ENCODE data around the gene CDR2.
"Not testable (repeated sequence)": the region's sequence is repeated elsewhere in the genome, so short reads cannot be mapped to it uniquely, and the experiment has no call there.

The CDR2 gene

GRCh38 chr16:22374311-22375116 lies at the start of gene CDR2:
Gene CDR2, minus strand, starts transcription at chr16:22374619. Its CDS starts 310 bp downstream, at chr16:22374309.
- DNase-seq (ENCODE audit: low spot score in 2 of 2) = peak; percentile 92 to 97
- H3K4me1 Mint-ChIP-seq = peaks cover 10% of the 10 kb centered on the region
- no peaks in the 10 kb centered on the region for H3K27me3 Mint-ChIP-seq
- H3K9me3 Mint-ChIP-seq = no peaks in the 10 kb centered on the region
- ATAC-seq (ENCODE audit: low read depth) = peak; percentile 92
- H3K36me3 Mint-ChIP-seq = no peaks in the 10 kb centered on the region
- H3K4me3 Mint-ChIP-seq = peak within 1 kb of the TSS; percentile 92
- peak within 1 kb of the TSS; percentile 49 for H3K27ac Mint-ChIP-seq

GRCh38 chr16:22423716-22424115 lies 49.3 kb upstream of the CDR2 start:
- Mint-ChIP-seq H3K9me3 (peaks cover 2% of the 10 kb centered on the region), H3K36me3 (peaks cover 32% of the 10 kb centered on the region), H3K4me3 (no peak overlapping the region), H3K27ac (no peak overlapping the region), H3K27me3 (no peaks in the 10 kb centered on the region), H3K4me1 (peaks cover 2% of the 10 kb centered on the region)
- DNase-seq (ENCODE audit: low spot score in 2 of 2) (no peak), ATAC-seq (ENCODE audit: low read depth) (no peak)

- Mint-ChIP-seq H3K36me3 (peaks cover 30% of the 10 kb centered on the region), H3K9me3 (peaks cover 2% of the 10 kb centered on the region), H3K27ac (no peak overlapping the region), H3K4me3 (no peak overlapping the region), H3K4me1 (peaks cover 2% of the 10 kb centered on the region), H3K27me3 (no peaks in the 10 kb centered on the region)
- ATAC-seq (ENCODE audit: low read depth) (no peak), DNase-seq (ENCODE audit: low spot score in 2 of 2) (no peak)
Measured at GRCh38 chr16:22421136-22421535, 46.7 kb upstream of the CDR2 start.

- DNase-seq (ENCODE audit: low spot score in 2 of 2) (no peak), ATAC-seq (ENCODE audit: low read depth) (no peak)
- Mint-ChIP-seq H3K4me1 (peaks cover 2% of the 10 kb centered on the region), H3K27me3 (no peaks in the 10 kb centered on the region), H3K9me3 (peaks cover 2% of the 10 kb centered on the region), H3K27ac (no peak overlapping the region), H3K4me3 (no peak overlapping the region), H3K36me3 (peaks cover 30% of the 10 kb centered on the region)
Measured at GRCh38 chr16:22420606-22421135, 46.3 kb upstream of the CDR2 start.

GRCh38 chr16:22419908-22420307 lies 45.5 kb upstream of the CDR2 start:
- ATAC-seq (ENCODE audit: low read depth) = no peak
- Mint-ChIP-seq H3K9me3 (peaks cover 2% of the 10 kb centered on the region), H3K4me1 (peaks cover 2% of the 10 kb centered on the region), H3K27ac (no peak overlapping the region), H3K36me3 (peaks cover 28% of the 10 kb centered on the region), H3K27me3 (no peaks in the 10 kb centered on the region), H3K4me3 (no peak overlapping the region)
- DNase-seq (ENCODE audit: low spot score in 2 of 2) = no peak

- ATAC-seq (ENCODE audit: low read depth) = no peak
- H3K36me3 Mint-ChIP-seq = peaks cover 23% of the 10 kb centered on the region
- H3K27ac Mint-ChIP-seq = no peak overlapping the region
- DNase-seq (ENCODE audit: low spot score in 2 of 2) = no peak
- peaks cover 2% of the 10 kb centered on the region for H3K4me1 Mint-ChIP-seq
- H3K27me3 Mint-ChIP-seq = no peaks in the 10 kb centered on the region
- peaks cover 2% of the 10 kb centered on the region for H3K9me3 Mint-ChIP-seq
- no peak overlapping the region for H3K4me3 Mint-ChIP-seq
Measured at GRCh38 chr16:22418826-22419225, 44.4 kb upstream of the CDR2 start.

GRCh38 chr16:22417798-22418197 lies 43.4 kb upstream of the CDR2 start:
- not testable (repeated sequence) for H3K27ac Mint-ChIP-seq

GRCh38 chr16:22417019-22417418 lies 42.6 kb upstream of the CDR2 start:
- ATAC-seq (ENCODE audit: low read depth) = no peak
- H3K4me3 Mint-ChIP-seq = no peak overlapping the region
- H3K27ac Mint-ChIP-seq = no peak overlapping the region

More at GRCh38 chr16:22417798-22418197, 43.4 kb upstream of the CDR2 start:
- not testable (repeated sequence) for H3K27me3 Mint-ChIP-seq; ATAC-seq (ENCODE audit: low read depth); H3K4me1 Mint-ChIP-seq; H3K9me3 Mint-ChIP-seq; H3K4me3 Mint-ChIP-seq; DNase-seq (ENCODE audit: low spot score in 2 of 2)
- H3K36me3 Mint-ChIP-seq = peaks cover 16% of the 10 kb centered on the region

GRCh38 chr16:22413819-22414218 lies 39.4 kb upstream of the CDR2 start:
- no peaks in the 10 kb centered on the region for H3K36me3 Mint-ChIP-seq
- ATAC-seq (ENCODE audit: low read depth) = no peak
- DNase-seq (ENCODE audit: low spot score in 2 of 2) = no peak
- no peak overlapping the region for H3K4me3 Mint-ChIP-seq
- no peaks in the 10 kb centered on the region for H3K27me3 Mint-ChIP-seq
- no peaks in the 10 kb centered on the region for H3K9me3 Mint-ChIP-seq
- H3K4me1 Mint-ChIP-seq = no peaks in the 10 kb centered on the region
- H3K27ac Mint-ChIP-seq = no peak overlapping the region

More at GRCh38 chr16:22417019-22417418, 42.6 kb upstream of the CDR2 start:
- DNase-seq (ENCODE audit: low spot score in 2 of 2) = no peak
- Mint-ChIP-seq H3K9me3 (no peaks in the 10 kb centered on the region), H3K4me1 (no peaks in the 10 kb centered on the region), H3K36me3 (peaks cover 12% of the 10 kb centered on the region), H3K27me3 (no peaks in the 10 kb centered on the region)

- H3K27ac Mint-ChIP-seq = no peak overlapping the region
- no peaks in the 10 kb centered on the region for H3K4me1 Mint-ChIP-seq
- ATAC-seq (ENCODE audit: low read depth) (no peak), DNase-seq (ENCODE audit: low spot score in 2 of 2) (no peak)
- H3K4me3 Mint-ChIP-seq = no peak overlapping the region
- H3K9me3 Mint-ChIP-seq = peaks cover 2% of the 10 kb centered on the region
- H3K36me3 Mint-ChIP-seq = peaks cover 6% of the 10 kb centered on the region
- no peaks in the 10 kb centered on the region for H3K27me3 Mint-ChIP-seq
Measured at GRCh38 chr16:22407486-22407885, 33.1 kb upstream of the CDR2 start.

- Mint-ChIP-seq H3K27ac (no peak overlapping the region), H3K36me3 (peaks cover 6% of the 10 kb centered on the region), H3K4me3 (no peak overlapping the region), H3K4me1 (no peaks in the 10 kb centered on the region), H3K9me3 (no peaks in the 10 kb centered on the region), H3K27me3 (no peaks in the 10 kb centered on the region)
- no peak for ATAC-seq (ENCODE audit: low read depth)
- no peak for DNase-seq (ENCODE audit: low spot score in 2 of 2)
Measured at GRCh38 chr16:22402191-22402590, 27.8 kb upstream of the CDR2 start.

- ATAC-seq (ENCODE audit: low read depth) (no peak), DNase-seq (ENCODE audit: low spot score in 2 of 2) (no peak)
- Mint-ChIP-seq H3K4me3 (no peak overlapping the region), H3K27ac (no peak overlapping the region), H3K9me3 (no peaks in the 10 kb centered on the region), H3K27me3 (no peaks in the 10 kb centered on the region), H3K36me3 (peaks cover 5% of the 10 kb centered on the region), H3K4me1 (no peaks in the 10 kb centered on the region)
Measured at GRCh38 chr16:22400900-22401299, 26.5 kb upstream of the CDR2 start.

- no peaks in the 10 kb centered on the region for H3K4me1 Mint-ChIP-seq
- no peak overlapping the region for H3K27ac Mint-ChIP-seq
- no peak overlapping the region for H3K4me3 Mint-ChIP-seq
- H3K9me3 Mint-ChIP-seq = no peaks in the 10 kb centered on the region
- no peak for DNase-seq (ENCODE audit: low spot score in 2 of 2)
- H3K27me3 Mint-ChIP-seq = no peaks in the 10 kb centered on the region
- H3K36me3 Mint-ChIP-seq = peaks cover 7% of the 10 kb centered on the region
- no peak for ATAC-seq (ENCODE audit: low read depth)
Measured at GRCh38 chr16:22397931-22398330, 23.5 kb upstream of the CDR2 start.

GRCh38 chr16:22397464-22397863 lies 23.0 kb upstream of the CDR2 start:
- Mint-ChIP-seq H3K4me3 (no peak overlapping the region), H3K4me1 (no peaks in the 10 kb centered on the region), H3K36me3 (peaks cover 7% of the 10 kb centered on the region), H3K27ac (no peak overlapping the region), H3K9me3 (no peaks in the 10 kb centered on the region), H3K27me3 (no peaks in the 10 kb centered on the region)
- no peak for ATAC-seq (ENCODE audit: low read depth)
- no peak for DNase-seq (ENCODE audit: low spot score in 2 of 2)

- no peak for ATAC-seq (ENCODE audit: low read depth)
- H3K36me3 Mint-ChIP-seq = peaks cover 6% of the 10 kb centered on the region
- no peaks in the 10 kb centered on the region for H3K4me1 Mint-ChIP-seq
- no peak overlapping the region for H3K4me3 Mint-ChIP-seq
- no peak overlapping the region for H3K27ac Mint-ChIP-seq
- H3K9me3 Mint-ChIP-seq = no peaks in the 10 kb centered on the region
- no peaks in the 10 kb centered on the region for H3K27me3 Mint-ChIP-seq
- no peak for DNase-seq (ENCODE audit: low spot score in 2 of 2)
Measured at GRCh38 chr16:22395960-22396359, 21.5 kb upstream of the CDR2 start.
